HPDE6-E6E7 (cell line): Measurements from ENCODE around the gene SPOCK1.

Source experiments
- DNase-seq: peaks from one replicate; pipeline ENCODE4 v3.0.0; 2011; ENCODE audit warnings: missing footprints; ENCODE audit errors: extremely low spot score

The SPOCK1 gene

DNA sequence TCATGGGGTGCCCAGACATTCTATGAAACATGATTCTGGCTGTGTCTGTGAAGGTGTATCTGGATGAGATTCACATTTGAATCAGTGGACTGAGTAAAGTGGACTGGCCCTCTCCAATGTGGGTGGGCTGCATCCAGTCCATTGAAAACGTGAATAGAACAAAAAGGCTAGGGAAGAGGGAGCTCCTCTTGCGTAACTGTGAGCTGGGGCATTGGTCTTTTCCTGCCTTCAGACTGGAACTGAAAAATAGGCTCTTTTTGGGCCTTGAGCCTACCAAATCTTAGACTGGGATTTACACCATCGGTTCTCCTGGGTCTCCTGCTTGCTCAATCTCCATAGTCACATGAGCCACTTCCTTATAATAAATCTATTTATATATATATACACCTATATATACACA lies 170.1 kb downstream of the SPOCK1 start:
- DNase-seq, result no peak

DNA sequence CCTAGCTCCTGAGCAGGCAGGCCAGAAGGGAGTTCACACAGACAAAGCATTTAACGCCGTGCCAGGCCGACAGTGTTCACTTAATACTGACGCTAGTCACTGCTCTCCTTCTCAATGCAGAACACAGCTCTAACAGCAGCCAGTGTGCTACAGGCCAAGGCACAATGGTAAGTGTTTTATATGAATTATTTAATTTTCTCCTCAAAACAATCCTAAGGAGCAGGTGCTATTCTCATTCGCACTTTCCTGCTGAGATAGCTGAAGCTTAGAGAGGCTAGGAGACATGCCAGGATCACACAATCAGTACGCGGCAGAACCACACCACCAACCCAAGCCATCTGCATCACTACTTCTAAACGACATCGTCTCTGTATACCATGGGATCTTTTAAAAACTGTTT lies 170.7 kb downstream of the SPOCK1 start:
- DNase-seq, result no peak

DNA sequence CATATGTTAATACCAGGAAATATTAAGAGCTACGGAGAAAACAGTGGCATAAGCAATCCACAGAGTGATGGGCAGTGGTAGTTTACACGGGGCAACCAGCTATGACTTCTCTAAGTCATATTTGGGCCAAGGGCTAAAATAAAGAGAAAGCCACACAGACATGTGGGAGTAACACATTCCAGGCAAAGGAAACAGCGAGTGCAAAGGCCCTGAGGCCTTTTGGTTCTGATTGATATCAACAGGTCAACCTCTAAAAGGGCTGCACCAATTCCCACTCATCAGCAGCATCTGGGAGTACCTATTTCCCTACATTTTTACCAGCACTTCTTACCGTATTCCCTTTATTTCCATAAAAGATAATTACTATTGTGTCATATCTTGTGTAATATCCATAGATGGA lies 173.4 kb downstream of the SPOCK1 start:
- DNase-seq, result no peak

DNA sequence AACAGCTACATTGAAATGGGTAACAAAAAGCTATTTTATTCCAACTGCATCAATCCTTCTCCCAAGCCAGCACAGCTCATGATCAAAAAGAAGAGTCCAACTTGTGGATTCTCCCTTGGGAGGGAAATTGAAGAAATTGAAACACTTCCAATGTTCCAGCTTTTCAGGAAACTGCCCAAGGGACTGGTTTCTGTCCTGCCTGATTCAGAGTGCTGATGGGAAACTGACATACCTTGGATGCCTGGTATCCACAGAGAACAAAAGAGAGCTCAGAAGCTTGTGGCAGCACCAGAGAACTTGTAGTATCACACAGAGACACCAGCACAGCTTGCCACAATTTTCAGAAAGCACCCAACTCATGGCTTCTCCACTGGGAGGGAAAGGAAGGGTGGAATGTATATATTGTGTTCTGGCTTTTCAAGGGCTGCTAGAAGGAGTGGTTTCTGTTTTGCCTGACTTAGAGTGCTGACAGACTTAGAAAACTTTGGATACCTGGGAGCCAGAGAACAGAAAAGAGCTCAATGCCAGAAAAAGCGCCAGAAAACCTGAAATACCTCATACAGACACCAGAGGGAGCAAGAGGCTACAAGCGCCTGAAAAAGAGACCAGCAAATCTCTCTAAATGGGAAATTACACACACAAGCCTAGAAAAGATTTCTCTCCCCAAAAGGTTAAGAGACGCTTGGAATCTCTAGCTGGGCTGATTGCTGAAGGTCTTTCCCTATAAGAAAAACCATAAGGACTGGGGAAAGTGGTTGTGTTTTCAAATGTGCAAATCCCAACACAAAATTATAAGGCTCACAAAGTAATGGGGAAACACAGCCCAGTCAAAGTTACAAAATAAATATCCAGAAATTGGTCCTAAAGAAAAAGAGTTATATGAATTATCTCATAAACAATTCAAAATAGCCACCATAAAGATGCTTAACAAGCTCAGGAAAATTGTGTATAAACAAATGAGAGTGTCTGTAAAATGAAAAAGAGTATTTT lies 178.8 kb downstream of the SPOCK1 start:
- peak; percentile 47 for DNase-seq

DNA sequence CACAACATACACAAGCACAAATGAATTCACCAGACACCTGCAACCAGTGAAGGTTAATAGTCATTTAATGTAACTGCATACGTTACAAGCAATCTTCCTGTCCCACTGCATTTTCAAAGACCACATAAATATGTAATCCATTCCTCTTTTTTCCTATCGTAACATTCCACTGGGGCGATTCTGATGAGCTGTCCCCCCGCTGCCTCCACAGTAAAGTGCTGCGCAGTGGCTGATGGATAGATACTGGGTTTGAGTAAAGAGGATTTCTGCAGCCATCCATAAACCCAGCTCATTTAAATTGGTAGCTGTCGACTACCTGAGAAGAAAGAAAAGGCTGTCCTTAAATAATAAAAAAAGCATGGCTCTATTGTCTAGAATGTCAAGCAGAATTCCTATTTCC lies 181.1 kb downstream of the SPOCK1 start:
- DNase-seq, result no peak

DNA sequence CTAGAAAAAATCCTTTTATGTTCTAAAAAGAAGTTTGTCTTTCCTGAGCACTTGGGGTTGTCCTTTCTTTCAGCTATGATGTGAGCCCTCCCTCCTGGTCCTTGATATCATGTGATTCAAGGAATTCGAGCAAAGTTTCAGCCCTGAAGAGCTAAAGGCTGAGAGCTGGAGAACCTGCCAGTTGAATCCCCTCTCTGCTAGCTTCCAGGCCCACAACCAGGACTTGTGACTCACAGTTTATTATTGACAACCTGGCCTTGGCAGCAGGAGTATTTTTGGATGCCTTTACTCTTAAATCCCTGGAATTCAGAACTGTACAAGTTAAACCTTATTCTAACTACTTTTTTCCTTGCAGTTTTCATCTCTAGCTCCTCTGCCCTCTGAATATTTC lies 182.8 kb downstream of the SPOCK1 start:
- no peak for DNase-seq

DNA sequence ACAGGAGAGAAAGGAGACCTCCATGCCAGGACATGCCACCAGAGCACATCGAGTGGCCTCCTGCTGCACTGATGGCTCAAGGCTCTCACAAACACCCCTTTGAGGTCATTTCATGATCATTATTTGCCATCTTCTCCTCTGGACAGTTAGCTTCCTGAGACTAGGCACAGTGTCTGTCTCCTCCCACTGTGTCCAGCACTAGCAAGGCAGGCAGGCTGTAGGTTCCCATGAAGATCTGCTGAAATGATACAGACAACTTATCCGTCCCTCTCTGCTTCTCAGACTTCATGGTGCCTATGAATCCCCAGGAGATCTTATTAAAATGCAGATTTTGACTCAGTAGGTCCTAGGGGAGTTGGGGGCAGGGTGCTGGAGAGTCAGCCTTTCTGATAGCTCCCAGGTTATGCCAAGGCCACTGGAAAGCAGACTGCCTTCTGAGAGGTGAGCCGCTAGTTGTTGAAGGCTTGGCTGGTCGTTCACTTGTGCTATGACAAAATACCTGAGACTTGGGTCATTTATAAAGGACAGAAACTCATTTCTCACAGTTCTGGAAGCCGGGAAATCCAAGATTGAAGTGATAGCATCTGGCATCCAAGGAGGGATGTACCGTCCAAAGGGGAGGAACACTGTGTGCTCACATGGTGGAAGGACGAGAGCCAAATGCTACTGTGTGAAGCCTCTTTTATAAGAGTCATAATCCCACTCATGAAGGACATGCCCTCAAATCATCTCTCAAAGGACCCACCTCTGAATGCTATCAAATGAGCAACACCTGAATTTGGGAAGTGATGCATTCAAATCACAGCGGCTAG lies 183.4 kb downstream of the SPOCK1 start:
- no peak for DNase-seq

DNA sequence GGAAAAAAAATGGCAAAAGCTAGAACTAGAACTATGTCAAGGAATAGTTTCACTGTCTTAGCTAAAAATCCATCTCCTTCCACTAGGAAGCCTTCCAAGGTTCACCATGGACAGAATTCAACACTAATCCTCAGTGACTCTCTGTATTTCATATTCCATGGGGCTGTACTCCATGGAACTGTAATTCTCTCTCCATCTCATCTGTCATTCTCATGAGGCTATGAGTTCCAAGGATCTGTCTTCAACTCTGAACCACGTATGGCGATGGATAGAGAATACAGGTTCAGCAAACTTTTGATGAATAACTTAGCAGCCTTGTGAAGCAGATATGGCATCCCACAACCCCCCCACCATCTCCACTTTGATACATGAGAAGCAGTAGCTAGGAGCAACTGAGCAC lies 184.0 kb downstream of the SPOCK1 start:
- DNase-seq, result no peak

DNA sequence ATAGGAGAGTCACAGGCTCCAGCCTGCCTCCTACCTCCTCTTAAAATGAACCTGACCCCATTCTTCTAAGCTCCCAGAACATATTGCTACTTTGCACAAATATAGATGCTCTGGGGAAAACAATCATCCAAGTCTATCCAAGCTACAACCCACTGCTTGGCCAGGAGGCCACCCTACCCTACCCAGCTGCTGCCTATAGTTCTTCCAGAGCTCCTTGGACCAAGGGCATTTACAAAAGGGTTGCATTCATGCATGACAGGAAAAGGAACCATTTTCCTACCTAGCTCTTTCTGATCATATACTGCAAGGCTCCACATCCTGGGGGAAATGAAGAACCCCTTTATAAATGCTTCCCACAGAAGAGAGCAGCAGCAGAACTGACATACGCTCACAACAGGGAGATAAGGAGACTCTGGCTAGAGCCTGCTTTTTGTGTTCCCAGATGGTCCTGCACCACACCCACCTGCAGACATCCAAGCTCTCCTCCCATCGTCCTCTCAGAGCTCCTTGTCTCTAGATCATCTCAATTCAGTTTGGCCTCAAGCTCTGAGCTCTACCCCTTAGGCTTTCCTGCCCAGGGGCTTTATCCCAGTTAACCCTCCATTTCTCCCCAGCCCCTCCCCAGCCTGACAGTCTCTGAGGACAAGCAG lies 185.5 kb downstream of the SPOCK1 start:
- DNase-seq, result no peak

DNA sequence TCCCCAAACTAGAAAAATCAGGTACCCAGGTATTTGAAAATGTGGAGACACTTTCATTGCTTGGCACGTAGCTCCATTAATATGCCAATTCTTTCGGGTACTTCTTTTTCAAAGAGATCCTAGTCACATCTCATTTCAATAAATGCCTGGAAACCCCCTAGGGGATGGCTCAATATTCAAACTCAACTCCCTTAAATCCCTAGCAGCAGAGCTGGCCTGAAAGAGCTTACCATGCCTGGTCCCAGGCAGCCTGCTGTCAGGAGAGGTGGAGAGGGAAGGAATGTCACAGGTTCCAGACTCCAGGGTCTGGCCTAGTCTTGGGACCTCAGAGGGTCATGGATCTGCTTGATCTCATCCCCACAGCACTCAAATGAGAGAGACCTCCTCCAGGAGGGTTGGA lies 187.1 kb downstream of the SPOCK1 start:
- no peak for DNase-seq

DNA sequence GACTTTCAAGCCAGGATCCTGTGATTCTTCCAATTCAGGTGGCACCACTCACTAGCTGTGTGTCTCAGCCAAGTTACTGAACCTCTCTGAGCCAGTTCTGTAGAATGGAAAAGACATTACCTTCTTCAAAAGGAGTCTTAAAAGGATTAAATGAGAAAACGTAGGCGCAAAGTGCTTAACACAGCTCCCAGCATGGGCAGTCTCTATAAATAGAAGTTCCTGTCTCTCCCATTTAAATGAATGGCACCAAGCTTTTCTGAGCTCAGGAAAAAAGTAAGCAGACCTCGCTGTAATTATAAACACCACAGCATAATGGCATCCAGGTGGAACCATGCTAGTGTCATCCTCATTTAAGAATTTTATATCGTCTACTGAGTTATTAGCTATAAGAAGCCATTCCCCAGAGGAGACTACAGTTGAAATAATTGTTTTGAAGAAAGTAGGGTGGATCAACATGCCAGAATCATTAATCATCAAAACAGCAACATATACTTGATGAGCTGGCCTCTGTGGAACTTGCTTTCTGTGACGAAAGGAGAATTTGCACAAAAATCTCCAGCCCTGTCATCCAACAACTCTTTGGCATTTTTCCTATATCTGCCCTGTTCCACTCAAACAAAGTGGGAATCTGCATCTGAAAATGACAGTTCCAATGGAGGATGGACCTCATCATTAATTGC lies 188.9 kb downstream of the SPOCK1 start:
- DNase-seq, result peak; percentile 72

DNA sequence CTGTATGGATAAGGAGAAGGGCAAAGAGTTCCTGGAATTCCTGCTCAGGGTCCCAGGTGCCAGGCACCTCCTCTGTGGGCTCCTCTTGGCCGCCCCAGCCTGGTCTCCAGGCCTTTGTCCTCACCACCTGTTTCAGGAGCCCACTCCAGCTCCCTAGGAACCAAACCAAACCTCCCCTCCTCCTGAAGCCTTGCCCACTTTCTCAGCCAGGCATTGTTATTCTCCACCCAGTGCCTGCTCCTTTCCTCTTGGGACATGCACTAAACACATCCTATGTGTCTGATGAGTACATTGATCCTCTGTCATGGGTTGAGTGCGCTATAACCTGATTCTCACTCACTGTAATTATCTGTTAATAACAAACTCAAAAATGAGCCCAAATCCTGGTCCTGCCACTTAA lies 189.8 kb downstream of the SPOCK1 start:
- DNase-seq, result no peak

DNA sequence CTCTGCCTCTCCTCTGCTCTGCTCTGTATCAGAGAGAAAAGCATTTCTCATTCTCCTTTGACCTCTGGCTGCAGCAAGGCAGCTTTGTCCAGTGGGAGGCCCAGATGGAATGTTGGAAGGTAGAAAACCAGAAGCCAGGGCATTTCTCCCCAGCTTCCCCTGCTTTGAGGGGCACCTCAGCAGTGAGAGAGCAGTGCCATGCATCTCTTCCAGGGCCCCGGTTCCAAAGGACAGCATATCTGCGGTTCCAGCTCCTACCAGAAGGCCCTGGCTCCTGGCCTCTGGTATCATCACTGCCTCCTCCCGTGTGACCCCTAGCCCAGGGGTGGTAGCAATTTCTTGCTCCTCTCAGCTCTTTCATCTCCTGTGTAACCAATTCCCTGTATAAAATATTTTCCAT lies 190.8 kb downstream of the SPOCK1 start:
- DNase-seq, result no peak

DNA sequence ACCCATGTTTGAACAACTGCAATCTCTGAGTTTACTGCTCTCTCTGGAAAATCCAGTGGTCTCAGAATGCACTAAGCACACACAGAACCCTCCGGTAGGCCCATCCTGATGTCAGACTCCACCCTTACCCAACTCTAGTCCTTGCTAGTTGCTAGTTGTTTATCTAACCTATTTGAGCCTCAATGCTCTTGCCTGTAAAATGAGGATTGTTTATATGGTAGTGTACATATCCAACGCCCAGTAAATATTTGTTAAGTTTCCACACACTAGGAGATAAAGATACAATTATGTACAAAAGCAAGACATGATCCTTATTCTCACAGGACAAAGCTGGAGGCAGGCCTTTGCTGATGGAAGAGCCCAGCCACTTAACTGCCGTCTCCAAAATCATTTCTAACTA lies 192.2 kb downstream of the SPOCK1 start:
- DNase-seq, result no peak

DNA sequence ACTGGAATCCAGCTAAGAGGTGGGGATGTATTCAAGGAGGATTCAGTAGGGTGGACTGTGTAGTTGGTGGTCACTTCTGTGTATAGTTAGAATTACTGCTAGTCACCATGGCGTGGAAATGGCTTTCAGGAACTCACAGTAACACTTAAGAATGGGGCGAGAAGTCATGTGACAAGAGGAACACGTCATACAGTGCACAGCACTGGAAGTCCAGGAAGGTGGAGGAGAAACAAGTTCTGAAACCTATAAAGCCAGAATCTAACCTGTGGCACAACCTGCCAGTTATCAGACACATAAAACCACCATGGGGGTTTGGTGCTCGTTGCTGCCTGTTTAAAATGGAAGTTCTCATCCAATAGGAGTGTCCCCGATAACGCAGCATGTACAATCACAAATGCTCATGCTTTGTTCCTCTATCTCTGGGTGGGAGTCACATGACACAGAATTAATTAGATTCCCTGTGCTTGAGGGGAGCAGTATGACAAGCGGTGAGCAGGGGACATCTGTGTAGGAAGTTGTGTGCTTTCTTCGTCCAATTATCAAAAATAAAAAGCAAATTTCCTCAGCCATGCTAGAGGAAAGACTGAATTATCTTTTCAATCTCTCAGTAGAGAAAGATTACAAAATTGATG lies 193.0 kb downstream of the SPOCK1 start:
- DNase-seq, result no peak

DNA sequence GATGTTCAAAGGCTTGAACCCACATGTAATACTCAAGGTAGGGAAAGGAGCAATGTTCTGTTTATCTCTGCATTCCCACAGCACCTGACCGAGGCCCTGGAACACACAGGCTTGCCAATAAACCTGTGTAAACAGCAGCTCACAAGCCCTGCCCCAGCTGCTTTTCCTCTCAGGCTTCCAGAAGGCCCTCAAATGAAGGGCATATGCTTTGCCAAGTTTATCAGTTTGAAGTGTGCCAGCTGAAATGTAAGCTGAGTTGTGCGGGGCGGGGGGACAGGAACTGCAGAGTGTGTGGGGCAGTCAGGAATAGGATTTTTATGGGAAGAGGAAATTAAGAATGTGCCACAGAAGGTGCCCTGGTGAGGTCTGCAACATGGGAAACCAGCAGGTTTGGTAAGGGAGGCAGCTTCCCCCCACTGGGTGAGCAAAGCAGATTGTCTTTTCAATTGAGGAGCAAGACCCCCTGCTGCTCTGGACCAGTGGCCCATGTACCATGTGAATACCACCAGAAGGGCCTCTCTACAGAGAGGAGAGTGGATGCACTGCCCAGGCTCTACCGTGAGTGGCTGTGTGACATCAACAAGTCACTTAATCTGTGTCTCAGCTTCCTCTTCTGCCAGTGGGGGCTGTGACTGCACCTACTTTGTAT lies 194.8 kb downstream of the SPOCK1 start:
- no peak for DNase-seq

DNA sequence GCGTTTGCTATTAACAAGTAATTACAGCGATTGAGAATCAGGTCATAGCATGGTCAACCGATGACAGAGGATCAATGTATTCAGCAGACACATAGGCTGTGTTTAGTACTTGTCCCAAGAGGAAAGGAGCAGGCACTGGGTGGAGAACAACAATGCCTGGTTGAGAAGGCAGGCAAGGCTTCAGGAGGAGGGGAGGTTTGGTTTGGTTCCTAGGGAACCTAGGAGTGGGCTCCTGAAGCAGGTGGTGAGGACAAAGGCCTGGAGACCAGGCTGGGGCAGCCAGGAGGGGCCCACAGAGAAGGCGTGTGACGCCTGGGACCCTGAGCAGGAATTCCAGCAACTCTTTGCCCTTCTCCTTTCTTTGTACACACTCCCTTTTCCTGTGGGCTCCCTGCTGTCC lies 195.6 kb downstream of the SPOCK1 start:
- DNase-seq, result no peak

DNA sequence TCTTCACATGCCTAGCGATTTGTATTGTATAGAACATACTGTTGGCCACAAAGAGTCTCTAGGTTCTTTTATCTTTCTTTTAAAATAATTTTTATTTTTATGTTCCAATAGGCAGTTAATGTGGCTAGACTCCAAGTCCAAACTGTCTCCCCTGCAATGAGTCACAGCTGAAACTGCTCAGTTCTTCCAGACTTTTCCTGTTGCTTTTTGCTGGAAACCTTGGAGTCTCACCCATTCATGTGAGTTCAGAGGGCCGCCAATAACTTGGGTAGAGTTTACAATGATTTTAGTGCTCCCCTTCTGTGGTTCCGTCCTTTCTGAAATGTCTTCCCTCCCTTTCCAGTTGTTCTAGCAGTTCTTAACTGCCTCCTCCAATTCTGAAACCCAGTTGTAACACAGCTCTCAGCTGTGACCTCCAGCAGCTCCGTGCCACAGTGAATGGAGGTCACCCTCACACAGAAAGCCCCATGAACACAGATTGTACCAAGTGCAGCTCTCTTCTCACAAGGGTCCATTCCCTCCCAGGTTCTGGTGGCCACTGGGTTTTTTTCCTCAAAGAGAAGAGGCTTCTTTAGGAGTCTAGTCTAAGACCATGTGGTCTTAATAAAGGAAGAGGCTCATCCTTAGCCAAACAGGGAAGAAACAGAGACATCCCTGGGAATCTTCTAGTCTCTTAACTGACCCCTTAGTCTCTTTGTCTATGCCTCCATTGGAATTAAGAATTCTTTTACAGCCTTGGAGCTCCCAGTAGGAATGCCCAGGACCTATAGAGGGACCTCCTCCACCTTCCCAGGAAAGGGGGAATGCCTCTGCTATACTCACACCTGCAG lies 198.5 kb downstream of the SPOCK1 start:
- DNase-seq, result no peak

DNA sequence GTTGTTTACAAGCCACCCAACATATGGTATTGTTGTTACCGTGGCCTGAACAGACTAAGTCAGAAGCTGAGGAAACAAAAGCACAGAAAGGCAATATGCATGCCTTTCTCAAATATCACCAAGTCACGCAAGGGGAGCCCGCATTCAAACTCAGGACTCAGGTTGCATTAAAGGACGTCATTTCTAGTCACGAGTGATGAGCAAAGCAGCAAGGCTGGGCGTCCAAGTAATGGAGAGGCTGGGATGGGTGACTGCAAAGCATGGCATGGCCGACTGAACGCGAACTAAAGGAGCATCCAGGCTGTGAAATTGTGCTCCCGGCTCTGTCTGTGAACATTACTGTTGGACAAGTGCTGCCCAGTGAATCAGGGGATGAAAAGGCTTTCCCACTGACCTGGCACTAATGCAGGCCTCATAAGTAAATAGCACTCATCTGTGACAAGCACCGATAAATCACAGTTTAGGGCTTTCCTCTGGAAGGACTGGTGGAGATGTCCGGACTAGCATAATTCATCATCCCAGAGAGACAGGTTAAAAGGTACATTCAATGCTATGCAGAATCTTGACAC lies 202.8 kb downstream of the SPOCK1 start:
- no peak for DNase-seq

DNA sequence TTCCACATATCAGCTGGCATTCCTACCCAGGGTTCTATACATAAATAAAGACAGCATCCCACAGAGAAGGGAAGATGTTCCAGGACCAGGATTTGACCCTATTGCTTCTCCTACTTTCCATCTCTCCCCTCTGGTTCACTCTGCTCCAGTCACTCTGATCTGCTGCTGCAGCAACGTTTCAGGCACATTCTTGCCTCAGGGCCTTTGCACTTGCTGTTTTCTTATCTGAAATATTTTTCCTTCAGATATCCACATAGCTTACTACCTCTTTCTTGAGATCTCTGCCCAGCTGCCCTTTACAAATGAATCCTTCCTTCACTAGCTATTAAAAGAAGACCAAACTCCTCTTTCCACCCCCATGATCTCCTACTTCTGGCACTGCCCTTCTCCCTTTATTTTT lies 204.5 kb downstream of the SPOCK1 start:
- DNase-seq, result no peak
